ENCODE results near the gene PRDM16.

PRDM16 gene

GRCh38 chr1:3482378-3482849 is 413.4 kb downstream of the PRDM16 start:
- H3K4me3 ChIP-seq (ENCODE audit: low read depth, low read length) = no peak overlapping the region
- no peak for DNase-seq (ENCODE audit: low read depth)
- no peak for TF ChIP-seq MYC (IDR thresholded peaks at IDR 0.05; ENCODE audit: low read depth, low read length)
- no peak for TF ChIP-seq POLR2A (IDR thresholded peaks at IDR 0.05; ENCODE audit: extremely low read depth, insufficient read length)
- TF ChIP-seq CTCF (IDR thresholded peaks at IDR 0.05; ENCODE audit: low read depth, low read length) = peak; percentile 26

- H3K4me3 ChIP-seq (ENCODE audit: low read depth, low read length) = no peak overlapping the region
- TF ChIP-seq CTCF (IDR thresholded peaks at IDR 0.05; ENCODE audit: low read depth, low read length) (no peak), MYC (IDR thresholded peaks at IDR 0.05; ENCODE audit: low read depth, low read length) (no peak), POLR2A (IDR thresholded peaks at IDR 0.05; ENCODE audit: extremely low read depth, insufficient read length) (no peak)
- TF ChIP-seq, protein P1, sequence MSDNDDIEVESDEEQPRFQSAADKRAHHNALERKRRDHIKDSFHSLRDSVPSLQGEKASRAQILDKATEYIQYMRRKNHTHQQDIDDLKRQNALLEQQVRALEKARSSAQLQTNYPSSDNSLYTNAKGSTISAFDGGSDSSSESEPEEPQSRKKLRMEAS (IDR thresholded peaks at IDR 0.05; ENCODE audit: low read depth, low read length) = no peak
- DNase-seq (ENCODE audit: low read depth) = no peak
Observed at GRCh38 chr1:3483380-3483779, 414.4 kb downstream of the PRDM16 start.

- DNase-seq (ENCODE audit: low read depth) = peak; percentile 50
- TF ChIP-seq MYC (IDR thresholded peaks at IDR 0.05; ENCODE audit: low read depth, low read length) = no peak
- peak; percentile 75 for TF ChIP-seq CTCF (IDR thresholded peaks at IDR 0.05; ENCODE audit: low read depth, low read length)
- H3K4me3 ChIP-seq (ENCODE audit: low read depth, low read length) = no peak overlapping the region
Observed at GRCh38 chr1:3483801-3484444, 414.9 kb downstream of the PRDM16 start.

GRCh38 chr1:3485016-3485415 is 416.0 kb downstream of the PRDM16 start:
- TF ChIP-seq CTCF (IDR thresholded peaks at IDR 0.05; ENCODE audit: low read depth, low read length) (no peak), POLR2A (IDR thresholded peaks at IDR 0.05; ENCODE audit: extremely low read depth, insufficient read length) (no peak), MYC (IDR thresholded peaks at IDR 0.05; ENCODE audit: low read depth, low read length) (no peak)
- TF ChIP-seq, protein P1 (IDR thresholded peaks at IDR 0.05; ENCODE audit: low read depth, low read length) = no peak
- no peak for DNase-seq (ENCODE audit: low read depth)
- no peak overlapping the region for H3K4me3 ChIP-seq (ENCODE audit: low read depth, low read length)
